Uterus (tissue), 2 donors: ENCODE data around the gene ZSWIM1.

Experiments used
- POLR2A ChIP-seq, 2 donors: fragments of 450-650 bp; IDR thresholded peaks; one replicate each; pipeline ENCODE4 v1.6.1; 2016; ENCODE audit warnings: antibody characterized with exemption in 2 of 2, mild to moderate bottlenecking in 1 of 2, moderate library complexity in 1 of 2
- TF ChIP-seq, protein P1 (sequence below), 4 experiments: fragments of 200-600 bp in 2 of 4; fragments of 450-650 bp in 2 of 4; sonication (generic) in 2 of 4; IDR thresholded peaks; one replicate each; pipeline ENCODE4 v1.5.1; 2016 to 2019; ENCODE audit warnings: antibody characterized with exemption in 4 of 4, mild to moderate bottlenecking in 2 of 4, moderate library complexity in 1 of 4

DNA sequence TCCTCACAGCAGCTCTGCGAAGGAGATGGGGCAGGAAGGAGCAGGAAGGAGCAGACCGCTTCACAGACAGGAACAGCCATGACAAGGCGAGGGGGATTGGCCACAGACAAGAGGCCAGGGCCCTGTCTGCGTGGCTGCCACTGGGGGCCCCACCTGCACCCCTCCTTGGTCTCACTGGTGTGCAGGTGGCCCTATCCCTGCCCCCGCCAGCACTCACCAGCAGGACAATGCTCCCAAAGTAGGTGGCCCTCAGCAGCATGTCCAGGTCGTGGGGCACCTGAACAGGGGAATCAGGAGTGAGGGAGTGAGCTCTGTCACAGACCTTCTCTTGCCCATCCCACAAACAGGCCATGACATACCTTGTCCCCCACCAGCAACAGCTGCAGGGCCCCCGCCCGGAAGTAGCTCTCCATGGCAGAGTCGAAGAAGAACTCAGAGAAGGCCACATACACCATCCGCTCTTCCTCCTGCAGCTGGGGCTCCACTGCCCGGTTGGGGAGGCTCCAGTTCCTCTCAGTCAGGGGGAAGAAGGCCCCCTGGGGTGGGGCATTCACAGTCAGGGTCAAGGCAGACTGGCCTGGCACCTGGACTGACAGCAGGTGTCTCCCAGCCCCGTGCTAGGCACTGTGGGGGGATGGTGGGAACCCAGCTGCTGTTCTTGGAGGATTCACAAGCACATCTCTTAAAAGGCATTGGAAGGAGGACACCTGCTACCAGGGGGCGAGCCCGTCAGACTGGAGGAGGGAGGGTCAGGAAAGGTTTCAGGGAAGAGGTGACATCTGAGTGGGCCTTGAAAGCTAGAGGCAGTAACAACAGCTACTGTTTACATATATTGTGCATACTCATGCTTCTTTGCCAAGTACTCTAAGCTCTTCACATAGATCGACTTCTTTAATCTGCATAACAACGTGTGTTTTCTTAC is 23.8 kb downstream of the ZSWIM1 start:
- TF ChIP-seq, protein P1, sequence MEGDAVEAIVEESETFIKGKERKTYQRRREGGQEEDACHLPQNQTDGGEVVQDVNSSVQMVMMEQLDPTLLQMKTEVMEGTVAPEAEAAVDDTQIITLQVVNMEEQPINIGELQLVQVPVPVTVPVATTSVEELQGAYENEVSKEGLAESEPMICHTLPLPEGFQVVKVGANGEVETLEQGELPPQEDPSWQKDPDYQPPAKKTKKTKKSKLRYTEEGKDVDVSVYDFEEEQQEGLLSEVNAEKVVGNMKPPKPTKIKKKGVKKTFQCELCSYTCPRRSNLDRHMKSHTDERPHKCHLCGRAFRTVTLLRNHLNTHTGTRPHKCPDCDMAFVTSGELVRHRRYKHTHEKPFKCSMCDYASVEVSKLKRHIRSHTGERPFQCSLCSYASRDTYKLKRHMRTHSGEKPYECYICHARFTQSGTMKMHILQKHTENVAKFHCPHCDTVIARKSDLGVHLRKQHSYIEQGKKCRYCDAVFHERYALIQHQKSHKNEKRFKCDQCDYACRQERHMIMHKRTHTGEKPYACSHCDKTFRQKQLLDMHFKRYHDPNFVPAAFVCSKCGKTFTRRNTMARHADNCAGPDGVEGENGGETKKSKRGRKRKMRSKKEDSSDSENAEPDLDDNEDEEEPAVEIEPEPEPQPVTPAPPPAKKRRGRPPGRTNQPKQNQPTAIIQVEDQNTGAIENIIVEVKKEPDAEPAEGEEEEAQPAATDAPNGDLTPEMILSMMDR (IDR thresholded peaks at IDR 0.05) = no peak
- TF ChIP-seq POLR2A (IDR thresholded peaks at IDR 0.05) = no peak
